ENCODE measurements around the gene AFF3.

The AFF3 gene

GRCh38 chr2:99715956-99716355, 426.4 kb downstream of the AFF3 start:
- TF ChIP-seq CTCF (IDR thresholded peaks at IDR 0.05) = no peak

DNA sequence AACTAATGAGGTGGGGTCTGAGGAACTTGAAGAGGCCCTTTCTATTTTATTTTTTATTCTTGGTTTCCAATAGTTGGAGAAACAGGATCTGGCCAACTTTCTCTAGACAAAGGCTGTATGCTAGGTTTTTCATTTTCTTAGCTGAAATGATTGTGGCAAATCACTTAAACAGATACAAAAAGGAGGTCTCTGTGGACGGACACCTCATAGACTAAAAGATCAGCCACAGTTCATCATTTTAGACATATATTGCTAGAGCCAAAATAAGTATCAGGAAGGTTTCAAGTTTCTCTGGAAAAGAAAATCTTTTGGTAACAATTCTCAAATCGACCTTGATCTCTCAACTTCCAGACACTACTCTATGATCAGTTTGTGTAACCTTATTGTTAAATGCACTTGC, 428.0 kb downstream of the AFF3 start:
- no peak for TF ChIP-seq CTCF (IDR thresholded peaks at IDR 0.05)

- no peak for TF ChIP-seq CTCF (IDR thresholded peaks at IDR 0.05)
These were observed 431.2 kb downstream of the AFF3 start for GRCh38 chr2:99711144-99711543.

GRCh38 chr2:99710721-99711120, 431.7 kb downstream of the AFF3 start:
- TF ChIP-seq CTCF (IDR thresholded peaks at IDR 0.05) = no peak

GRCh38 chr2:99709229-99709628, 433.2 kb downstream of the AFF3 start:
- no peak for TF ChIP-seq CTCF (IDR thresholded peaks at IDR 0.05)

GRCh38 chr2:99708231-99708630, 434.2 kb downstream of the AFF3 start:
- no peak for TF ChIP-seq CTCF (IDR thresholded peaks at IDR 0.05)

- TF ChIP-seq CTCF (IDR thresholded peaks at IDR 0.05) = no peak
These were observed 434.8 kb downstream of the AFF3 start for GRCh38 chr2:99707592-99707991.

DNA sequence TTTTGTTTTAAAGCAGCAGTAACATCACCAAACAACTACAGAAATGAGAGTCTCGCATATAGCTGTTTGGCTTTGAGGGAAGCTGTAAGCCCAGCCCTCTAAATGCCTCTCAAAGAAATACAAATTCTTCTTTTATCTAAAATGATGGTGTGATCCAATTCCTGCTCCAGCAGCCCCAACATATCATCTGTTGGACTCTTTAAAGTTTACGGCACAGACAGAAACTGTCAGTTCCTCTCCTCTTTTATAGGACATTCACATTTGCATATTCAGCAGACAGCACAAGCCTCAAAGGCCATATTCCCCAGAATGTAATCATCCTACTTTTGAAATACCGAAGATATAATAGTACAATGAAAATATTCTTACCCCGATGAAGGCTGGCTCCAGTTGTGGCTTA, 435.7 kb downstream of the AFF3 start:
- no peak for TF ChIP-seq CTCF (IDR thresholded peaks at IDR 0.05)

Data from LNCAP (cell line).